GM18517 (cell line): Measurements from ENCODE around the gene KMT5C.

Experiments used
- ATAC-seq: cut with Tn5 transposase; IDR thresholded peaks from one replicate; pipeline ENCODE4 v1.9.1; 2021; ENCODE audit warnings: mild to moderate bottlenecking, moderate library complexity; ENCODE audit not compliant: unreplicated experiment

KMT5C gene

DNA sequence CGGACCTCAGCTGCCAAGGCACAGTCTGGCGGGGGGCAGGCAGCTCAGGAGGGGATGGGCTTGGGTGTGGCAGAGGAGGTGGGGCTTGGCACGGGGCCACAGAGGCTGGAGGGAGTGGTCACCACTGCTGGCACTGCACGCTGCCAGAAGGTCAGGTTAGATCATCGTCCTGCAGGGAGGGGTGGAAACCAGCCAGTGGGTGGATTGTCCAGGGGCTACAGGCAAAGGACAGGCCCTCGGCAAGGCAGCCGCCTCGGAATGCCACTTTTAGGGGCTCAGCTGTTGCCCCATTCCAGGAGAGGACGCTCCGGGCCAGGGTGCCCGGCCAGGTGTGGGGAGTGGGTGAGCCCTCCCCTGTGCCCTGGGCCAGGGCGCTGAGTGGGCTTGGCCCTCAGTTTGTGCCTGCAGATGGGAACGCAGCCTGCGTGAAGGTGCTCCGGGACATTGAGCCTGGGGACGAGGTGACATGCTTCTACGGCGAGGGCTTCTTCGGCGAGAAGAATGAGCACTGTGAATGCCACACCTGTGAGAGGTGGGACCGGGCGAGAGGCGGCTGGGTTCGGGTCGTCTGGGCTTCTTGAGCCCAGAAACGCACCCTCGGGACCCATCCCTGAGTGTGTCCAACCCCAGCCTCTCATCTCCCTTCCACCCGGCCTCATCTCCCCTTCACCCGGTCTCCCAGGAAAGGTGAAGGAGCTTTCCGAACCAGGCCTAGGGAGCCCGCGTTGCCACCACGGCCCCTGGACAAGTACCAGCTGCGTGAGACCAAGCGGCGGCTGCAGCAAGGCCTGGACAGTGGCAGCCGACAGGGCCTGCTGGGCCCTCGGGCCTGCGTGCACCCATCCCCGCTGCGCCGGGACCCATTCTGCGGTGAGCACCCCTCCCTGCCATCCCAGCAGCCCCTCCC lies 6.4 kb downstream of the KMT5C start:
- no peak for ATAC-seq

DNA sequence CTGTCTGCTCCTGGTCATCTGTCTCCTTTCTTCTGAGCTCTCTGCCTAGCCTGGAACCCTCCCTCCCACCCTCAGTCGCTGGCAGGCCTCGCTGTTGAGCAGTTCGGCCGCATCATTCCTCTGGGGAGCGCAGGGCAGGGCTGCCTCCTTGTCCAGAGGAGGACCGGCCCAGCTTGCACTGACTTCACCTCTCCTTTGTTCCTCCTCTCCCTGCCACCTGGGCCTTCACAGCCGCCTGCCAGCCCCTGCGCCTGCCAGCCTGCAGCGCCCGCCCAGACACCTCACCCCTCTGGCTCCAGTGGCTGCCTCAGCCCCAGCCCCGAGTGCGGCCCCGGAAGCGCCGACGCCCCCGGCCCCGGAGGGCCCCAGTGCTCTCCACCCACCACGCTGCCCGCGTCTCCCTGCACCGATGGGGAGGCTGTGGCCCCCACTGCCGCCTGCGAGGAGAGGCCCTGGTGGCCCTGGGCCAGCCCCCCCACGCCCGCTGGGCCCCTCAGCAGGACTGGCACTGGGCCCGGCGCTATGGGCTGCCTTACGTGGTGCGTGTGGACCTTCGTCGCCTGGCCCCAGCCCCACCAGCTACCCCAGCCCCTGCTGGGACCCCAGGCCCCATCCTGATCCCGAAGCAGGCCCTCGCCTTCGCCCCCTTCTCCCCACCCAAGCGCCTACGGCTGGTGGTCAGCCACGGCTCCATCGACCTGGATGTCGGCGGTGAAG lies 7.2 kb downstream of the KMT5C start:
- no peak for ATAC-seq

DNA sequence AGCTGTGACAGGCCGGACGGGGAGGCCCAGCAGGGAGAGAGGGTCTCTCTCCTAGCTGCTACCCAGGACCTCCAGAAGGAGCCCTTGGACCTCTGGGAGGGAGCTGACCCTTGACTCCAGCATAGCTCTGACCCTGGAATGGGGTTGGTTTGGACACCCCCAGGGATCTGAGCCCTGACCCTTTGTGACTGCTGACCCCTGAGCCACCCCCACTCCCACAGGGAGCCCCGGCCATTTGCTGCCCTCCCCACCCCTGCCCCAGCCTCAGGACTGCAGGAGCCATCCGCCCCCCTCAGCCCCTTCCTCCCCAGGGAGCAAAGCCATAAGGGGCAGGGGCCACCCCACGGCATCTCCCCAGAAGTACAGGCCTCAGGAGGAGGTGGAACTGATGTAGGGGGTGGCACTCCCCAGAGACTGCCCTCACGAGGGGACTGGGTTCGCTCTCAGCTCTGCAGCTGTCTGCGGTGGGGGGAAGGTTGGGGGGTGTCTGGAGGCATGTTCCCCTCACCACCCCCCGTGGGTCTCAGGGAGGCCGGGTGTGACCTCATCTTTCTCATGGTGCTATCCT lies 7.8 kb downstream of the KMT5C start:
- ATAC-seq = no peak

DNA sequence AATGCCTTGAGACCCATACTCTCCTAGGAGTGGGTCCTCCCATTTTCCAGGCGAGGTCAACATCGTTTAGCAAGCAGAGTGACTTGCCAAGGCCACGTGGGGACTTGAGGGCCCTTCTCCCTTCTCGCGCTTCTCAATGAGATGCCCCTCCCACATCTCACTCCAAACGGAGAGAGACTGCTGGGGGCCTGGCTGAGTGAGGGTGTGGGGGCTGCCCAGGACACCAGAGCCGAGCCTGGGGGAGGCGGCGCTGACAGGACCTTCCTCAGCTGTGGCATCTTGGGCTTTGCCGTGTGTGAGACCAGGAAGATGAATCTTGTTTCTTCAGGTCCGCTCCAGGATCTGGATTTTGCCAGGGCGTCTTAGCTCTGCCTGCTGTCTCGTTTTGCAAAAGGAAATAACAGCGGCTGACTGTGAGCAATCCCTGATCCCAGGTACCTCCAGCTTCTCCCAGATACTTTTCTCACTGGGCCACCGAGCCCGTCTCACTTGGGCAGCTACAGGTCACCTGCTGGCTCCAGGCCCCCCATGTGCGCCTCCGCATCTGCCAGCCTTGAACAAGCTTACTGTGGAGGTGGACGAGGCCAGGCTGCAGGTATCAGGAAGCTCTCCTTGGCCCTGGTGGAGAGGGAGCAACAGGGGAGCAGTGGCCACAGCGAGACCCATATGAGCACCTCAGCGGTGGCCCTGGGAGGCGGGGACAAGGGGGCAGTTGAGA lies 8.8 kb downstream of the KMT5C start:
- no peak for ATAC-seq

DNA sequence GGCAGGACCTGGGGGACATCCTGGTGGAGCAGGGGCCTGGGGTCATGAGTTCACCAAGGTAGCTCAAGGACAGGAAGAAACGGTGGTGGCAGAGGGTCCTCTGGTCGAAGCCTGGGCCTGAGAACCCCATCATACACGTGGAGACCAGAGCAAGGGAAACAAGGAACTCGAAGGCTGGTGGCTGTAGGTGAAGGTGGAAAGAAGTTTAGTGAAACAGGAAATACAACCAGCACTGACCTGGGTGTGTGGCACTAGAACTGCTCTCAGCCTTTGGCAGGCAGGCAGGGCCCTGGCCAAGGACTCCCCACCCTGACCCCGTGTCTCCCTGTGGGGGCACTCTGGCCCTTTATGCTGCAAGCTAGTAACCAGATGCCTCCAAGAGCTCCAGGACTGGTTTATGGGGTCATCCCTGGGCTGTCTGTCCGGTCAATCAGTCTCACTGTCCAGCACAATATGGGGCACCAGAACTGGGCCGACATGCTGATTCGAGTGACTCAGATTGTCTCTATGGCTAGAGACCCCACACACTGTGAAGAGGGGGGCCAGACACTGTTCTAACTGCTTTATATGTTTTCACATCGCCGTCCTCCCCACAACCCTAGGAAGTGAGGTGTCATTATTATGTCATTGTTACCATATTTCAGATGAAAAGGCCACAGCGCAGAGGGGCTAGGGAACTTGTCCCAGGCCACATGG lies 11.1 kb downstream of the KMT5C start:
- no peak for ATAC-seq

DNA sequence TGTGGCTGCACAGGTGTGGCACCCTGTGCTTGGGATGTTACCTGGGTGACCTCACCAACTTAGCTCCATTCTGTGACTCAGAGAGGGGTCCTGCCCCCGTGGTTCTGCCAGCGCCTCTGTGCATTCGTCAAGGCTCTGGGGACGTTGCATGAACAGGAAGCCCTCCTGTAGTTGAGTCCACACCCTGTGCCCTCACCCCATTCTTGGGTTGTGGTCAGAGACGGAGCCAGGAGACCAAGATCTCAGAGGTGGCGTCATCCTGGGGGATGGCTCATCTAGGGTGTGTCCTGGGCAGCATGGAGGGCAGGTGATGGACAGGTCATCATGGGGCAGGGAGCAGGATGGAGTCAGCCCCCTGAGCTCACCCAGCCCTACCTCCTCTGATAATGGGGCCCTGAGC lies 12.4 kb downstream of the KMT5C start:
- no peak for ATAC-seq

DNA sequence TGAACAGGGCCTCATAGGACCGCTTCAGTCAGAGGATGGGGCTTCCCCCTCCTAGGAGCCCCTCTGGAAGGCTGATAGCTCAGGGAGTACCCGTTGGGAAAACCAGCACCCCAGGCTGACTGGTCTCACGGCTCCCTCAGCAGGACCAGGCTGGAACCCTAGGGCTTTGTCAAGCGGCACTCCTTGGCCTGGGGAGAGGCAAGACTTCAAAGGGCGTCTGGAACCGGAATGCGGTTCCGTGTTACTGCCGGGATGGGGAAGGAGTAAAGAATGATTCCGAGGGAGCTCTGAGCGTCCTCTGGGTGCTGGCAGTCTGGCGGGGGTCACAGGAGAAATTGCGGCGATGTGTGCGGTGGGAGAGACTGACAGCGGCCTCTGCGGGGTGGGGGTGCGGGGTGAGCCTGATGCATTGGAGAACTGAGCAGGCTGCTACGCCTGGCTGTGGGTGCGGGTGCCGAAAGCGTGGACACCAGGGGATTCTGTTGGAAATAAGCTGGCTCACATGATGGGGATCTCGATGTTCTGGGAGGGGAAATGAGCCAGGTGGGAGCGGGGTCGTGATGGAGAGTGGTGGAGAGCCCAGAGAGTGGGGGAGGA lies 13.0 kb downstream of the KMT5C start:
- no peak for ATAC-seq

DNA sequence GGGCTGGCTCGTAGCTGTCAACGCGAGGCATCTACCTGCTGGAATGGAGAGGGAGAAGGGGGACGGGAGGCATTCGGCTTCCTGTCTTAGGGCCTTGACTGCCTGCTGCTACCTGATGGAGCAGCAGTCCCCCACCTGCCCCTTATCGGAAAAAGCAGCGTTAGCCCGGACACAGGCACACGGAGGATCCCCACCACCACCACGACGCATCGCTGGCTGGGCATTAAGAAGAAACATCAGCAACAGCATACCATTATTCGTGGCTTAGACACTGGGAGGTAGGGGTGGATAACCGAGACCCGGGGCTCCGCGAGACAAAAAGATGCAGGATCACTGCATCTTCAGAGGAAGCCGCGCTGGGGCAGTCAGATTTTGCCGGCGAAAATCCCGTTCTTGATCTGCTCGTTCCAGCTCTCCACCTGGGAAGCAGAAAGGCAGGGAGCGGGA lies 13.7 kb downstream of the KMT5C start:
- ATAC-seq = no peak

DNA sequence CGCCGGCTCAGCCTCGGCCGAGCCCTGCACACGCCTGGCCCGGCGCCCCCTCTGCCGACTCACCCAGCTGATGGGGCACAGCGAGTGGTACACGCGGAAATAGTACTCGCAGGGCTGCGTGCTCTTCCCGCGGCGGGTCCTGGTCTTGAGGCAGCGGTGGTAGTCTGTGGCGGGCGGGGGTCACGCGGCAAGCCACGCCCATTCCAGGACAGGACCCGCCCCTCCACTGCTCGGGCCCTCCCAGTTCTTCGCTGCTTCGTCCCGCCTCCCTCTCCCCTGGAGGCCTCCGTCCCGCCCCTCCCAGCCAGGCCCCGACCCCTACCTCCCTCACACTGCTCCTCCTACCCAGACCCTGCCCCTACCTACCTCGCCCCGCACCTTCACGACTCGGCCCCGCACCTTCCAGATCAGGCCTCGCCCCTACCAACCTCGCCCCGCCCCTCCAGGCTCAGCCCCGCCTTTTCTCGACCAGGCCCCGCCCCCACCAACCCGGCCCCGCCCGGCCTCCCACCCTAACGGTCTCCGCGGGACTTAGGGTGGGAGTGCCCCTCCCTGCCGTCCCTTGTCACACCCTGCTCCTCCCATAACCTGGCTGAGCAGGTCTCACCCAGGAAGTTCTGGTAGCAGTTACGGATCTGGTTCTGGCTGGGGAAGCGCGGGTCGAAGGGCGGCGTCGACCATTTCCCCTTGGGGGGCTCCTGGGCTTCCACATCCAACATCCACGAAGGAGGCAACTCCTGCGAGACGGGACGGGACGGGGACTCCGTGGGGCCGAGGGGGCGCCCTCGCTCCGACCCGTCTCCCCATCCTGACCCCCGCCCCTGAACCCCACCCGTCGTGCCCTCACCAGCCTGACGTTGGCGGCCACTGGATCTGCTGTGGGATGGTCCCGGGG lies 14.4 kb downstream of the KMT5C start:
- no peak for ATAC-seq

DNA sequence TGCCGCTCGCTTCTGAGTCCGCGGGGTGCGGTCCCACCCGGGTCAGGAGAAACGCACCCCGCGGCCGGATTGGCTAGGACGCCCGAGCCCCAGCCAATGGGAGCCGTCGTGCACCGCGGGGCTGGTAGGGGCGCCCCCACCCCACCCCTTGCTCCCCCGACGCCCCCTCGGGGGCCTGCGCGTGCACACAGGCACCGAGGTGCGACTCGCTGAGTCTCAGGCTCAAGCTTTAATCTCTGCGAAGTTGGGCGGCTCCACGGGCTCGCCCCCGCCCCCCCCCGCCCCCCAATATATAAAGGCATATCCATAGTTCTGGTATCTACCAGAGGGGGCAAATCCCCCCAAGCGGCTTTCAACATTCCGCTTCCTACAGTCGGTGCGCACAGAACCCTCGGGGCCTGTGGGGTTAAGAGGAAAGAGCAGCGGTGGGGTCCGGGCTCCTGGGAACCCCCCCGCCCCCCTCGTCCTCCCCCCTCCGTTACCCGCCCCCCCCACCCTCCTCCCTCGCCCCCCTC lies 15.1 kb downstream of the KMT5C start, which contains the start of gene COX6B2:
COX6B2 (minus strand) TSS at position 22 of the 515 bp plus-strand sequence. CDS start 198 bp downstream, outside the sequence.
- ATAC-seq = no peak

DNA sequence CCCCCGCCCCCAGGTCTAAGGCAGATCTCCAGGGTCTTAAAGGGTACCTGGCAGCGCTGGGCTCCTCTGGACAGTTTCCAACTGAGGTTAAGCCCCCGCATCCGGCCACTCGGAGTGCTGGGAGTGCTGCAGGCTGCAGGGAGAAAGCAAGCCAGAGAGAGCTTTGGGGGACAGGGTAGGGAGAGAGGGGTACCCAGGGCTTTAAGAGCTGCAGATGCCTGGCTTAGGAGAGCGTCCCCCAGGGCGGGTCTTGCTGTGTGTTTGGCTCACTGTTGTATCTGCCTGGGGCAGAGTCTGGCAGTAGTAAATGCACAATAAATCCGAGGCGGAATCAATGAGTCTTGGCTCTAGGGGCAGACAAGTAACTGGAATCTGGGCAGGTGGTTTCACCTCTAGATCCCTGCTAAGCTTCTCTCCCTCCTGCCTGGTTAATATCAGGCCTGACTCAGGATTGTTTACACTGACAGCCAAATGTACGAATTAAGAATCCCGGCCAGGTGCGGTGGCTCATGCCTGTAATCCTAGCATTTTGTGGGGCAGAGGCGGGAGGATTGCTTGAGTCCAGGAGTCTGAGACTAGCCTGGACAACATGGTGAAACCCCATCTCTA lies 15.6 kb downstream of the KMT5C start:
- ATAC-seq = no peak

DNA sequence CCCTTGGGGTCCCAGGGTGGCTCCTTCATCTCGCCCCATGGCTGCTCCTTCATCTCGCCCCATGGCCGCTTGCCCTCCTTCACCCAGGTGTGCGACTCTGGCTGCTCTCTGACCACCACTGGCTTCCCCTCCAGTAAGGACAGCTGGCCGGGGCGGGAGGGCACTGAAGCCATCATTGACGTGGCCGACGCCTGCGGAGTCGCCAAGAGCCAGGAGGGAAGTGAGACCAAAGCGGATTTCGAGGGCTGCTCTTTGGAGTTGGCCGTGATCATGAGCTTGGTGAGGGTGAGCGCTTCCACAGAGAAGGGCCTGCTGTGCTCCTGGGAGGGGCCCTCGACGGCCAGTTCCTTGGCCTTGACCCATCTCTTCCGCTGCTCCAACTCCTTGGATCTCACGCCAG lies 18.8 kb downstream of the KMT5C start:
- ATAC-seq = no peak

DNA sequence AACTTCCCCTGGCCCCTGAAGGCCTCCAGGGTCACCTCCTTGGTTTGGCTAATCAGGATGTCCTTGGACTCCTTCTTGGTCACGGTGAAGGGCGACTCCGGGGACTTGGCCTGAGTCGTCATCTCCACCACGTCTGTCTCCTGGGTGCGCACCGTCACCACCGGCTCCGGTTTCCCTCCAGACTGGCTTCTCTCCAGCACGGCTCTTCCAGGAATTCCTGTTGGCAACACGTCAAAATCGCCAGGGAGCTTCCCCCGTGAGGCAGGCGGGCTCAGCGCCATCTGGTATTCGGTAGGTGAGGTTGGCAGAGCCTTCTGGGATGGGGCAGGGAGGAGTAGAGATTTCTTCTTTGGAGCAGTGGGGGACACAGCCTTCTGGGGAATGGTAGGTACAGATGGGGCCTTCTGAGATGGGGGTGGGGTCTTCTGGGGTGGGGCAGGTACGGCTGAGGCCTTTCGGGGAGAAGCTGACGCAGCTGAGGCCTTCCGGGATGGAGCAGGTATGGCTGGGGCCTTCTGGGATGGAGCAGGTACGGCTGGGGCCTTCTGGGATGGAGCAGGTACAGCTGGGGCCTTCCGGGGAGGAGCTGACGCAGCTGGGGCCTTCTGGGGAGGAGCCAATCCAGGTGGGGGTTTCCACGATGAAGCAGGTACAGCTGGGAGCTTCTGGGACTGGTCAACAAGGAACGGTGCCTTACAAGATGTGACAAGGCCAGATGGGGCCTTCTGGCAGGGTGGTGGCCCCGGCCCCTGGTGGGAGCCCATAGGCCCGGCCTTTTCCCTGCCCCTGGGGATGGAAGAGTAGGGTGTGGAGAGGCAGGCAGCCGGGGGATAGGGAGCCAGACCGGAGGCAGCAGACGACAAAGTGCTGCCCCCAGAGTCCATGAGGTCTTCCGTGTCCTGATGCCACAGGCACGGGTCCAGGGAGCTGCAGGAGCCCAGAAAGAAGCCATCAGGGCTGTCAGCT lies 19.6 kb downstream of the KMT5C start:
- ATAC-seq = no peak

DNA sequence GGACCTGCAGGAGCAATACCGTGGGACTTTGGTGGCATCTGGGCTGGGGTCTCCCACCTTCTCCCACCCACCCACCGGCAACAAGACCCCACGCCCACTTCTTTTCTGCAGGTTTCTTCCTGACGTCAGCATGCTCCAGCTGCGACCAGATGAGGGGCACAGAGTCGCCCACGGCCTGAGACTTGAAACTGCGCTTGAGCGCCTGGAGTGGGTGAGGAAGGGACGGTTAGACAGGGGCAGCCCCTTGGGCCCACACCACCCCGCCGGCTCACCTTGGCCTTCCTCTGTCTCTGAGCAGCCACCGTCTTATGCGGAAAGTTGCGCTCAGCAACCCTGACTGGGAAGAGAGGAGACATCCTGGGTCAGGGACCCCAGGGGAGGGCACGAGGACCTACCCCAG lies 21.2 kb downstream of the KMT5C start:
- ATAC-seq = no peak

DNA sequence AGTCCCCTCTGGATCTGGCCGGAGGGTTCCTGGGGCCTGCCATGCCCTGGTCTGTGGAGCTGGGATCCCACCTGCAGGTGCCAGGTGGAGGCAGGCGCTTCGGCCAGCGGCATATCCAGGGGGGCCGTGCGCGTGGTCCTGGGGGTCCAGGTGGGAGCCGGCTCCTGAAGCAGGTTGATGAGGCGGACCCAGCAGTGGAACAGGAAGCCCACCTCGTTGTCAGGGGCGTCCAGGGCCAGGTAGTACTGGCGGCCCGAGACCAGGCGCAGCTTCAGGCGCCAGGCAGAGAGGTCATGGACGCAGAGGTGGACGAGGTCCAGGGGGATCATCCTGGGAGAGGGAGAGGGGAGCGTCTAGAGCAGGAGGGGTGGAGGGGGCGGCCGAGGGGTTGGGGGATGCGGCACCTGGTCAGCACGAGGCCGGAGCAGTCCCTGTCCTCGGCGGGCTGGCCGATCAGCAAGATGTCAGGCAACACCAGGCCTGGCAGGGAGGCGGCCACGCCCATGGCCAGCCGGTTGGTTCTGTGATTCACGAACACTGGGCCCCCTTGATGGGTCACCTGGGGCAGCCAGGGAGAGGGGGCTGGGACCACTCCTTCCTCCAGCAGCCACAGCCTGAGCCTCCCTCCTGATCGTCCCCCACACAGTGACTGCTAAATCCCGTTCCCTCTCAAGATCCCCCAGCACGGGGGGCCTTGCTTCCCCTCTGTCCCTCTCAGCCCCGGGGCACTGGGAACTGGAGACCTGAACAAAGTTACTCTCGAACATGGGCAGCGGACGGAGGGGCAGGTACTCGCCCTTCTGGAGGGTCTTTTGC lies 22.7 kb downstream of the KMT5C start:
- ATAC-seq = no peak

DNA sequence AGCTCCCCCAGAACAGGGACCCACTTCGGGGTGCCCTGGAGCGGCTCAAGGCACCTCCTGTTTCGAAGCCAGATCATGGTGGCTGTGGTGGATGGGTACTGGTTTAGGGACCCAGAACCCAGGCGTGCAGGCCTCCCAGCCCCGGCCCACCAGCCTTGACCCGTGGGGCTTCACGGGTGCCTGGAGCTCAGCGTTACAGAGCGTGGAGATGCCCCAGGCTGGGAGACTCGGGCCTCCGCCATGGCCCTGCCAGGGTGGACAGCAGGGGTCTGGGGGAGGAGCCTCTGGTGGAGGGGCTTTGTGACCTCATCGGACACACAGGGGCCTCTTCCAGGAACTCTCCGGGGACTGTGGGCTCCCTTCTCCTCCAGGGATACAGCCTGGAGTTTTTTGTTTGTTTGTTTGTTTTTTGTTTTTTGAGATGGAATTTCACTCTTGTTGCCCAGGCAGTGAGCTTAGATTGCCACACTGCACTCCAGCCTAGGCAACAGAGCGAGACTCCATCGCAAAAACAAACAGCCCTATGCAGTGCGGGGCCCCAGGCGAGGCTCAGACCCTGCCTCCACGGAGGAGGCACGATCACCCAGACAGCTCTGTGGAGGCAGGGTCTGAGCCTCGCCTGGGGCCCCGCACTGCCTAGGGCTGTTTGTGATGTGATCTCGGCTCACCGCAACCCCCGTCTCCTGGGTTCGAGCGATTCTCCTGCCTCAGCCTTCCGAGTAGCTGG lies 23.5 kb downstream of the KMT5C start, which contains the start of gene GARIN5B:
GARIN5B (minus strand) TSS at position 271 of the 727 bp plus-strand sequence; CDS start at position 77, 194 bp downstream.
- ATAC-seq = no peak
